Ramos (cell line): ENCODE data around the gene PLAU.
"Not testable (repeated sequence)": the region's sequence is repeated elsewhere in the genome, so short reads cannot be mapped to it uniquely, and the experiment has no call there.

Experiments
- in situ Hi-C: fragments of 300-500 bp; cut with MboI; formaldehyde crosslinking; loops from one replicate; pipeline ENCODE4 v1.14.3; 2022; ENCODE audit warnings: low sequenced_read_pairs; ENCODE audit not compliant: unreplicated experiment

The PLAU gene

DNA sequence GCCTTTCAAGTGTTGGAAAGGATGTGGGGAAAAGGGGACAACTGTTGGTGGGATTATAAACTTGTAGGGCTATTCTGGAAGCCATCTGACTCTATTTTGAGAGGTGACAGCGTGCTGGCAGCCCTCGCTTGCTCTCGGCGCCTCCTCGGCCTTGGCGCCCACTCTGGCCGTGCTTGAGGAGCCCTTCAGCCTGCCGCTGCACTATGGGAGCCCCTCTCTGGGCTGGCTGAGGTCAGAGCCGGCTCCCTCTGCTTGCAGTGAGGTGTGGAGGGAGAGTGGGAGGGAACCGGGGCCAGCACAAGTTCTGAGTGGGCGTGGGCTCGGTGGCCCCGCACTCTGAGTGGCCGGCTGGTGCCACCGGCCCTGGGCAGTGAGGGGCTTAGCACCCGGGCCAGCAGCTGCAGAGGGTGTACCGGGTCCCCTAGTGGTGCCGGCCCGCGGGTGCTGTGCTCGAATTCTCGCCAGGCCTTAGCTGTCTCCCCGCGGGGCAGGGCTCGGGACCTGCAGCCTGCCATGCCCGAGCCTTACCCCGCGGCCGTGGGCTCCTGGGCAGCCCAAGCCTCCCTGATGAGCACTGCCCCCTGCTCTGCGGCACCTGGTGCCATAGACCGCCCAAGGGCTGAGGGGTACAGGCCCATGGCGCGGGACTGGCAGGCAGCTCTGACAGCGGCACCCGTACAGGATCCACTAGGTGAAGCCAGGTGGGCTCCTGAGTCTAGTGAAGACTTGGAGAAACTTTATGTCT lies 33.6 kb downstream of the PLAU start:
- in situ Hi-C loops: no loop called here

GRCh38 chr10:73946253-73947145 lies 35.6 kb downstream of the PLAU start:
- in situ Hi-C loops: no loop called here

DNA sequence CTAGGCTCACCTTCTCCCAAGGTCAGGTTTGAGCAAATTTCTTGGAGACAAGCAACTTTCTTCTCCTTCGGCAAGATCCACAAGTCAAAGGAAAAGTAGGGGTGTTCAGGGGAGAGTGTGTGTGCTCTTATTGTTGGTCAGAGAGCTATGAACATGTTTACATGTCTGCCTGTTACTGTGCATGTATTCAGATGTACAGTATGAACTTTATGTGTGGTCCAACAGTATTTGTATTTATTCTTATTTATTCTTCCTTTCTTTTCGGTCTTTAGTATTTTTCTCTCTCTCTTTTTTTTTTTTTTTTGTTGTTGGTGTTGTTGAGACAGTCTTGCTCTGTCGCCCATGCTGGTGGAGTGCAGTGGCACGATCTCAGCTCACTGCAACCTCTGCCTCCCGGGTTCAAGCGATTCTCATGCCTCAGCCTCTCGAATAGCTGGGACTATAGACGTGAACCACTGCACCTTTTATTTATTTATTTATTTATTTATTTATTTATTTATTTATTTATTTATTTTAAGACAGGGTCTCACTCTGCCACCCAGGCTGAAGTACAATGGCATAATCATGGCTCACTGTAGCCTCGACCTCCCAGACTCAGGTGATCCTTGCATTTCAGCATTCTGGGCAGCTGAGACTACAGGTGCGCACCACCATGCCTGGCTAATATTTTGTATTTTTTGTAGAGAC lies 38.2 kb downstream of the PLAU start:
- in situ Hi-C loops: no loop called here

- in situ Hi-C loops: no loop called here
Measured at GRCh38 chr10:73950155-73950948, 39.4 kb downstream of the PLAU start.

DNA sequence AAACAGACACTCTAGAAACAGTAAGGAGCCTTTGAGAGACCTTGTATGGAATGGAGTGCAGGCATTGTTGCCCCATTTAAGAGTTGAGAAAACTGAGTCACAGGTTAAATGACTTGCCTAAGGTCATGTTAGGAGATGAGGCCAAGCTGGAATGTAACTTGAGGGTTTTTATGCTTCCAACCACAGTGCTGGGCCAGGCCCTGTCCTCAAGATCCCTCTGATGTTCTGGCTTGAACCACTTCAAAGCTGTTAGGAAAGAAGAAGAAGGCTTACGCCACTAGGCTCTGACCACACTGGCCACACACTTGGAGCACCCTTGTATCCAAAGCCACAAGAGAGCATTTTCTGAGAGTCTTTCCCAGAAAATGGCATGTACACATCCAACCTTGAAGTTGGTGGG lies 42.7 kb downstream of the PLAU start:
- in situ Hi-C loops: no loop called here

GRCh38 chr10:73954737-73955136 lies 43.8 kb downstream of the PLAU start:
- in situ Hi-C loops: no loop called here

DNA sequence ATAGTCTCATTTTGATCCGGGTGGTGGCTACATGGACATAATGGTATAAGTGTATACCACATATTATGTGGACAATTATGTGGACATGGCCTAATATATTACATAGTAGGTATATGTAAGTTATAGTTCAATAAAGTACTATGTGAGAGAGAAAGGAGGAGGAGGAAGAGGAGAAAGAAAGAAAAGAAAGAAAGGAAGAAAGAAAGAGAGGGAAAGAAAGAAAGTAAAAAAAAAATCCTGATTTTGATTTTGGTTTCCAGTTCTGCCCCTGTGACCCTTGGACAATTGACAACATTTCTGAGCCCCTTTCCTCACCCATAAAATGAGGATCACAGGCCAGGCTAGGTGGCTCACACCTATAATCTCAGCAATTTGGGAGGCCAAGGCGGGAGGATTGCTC lies 44.8 kb downstream of the PLAU start:
- in situ Hi-C loops: no loop called here

- in situ Hi-C loops: no loop called here
Measured at GRCh38 chr10:73956476-73957359, 45.8 kb downstream of the PLAU start.

- in situ Hi-C loops: no loop called here
Measured at GRCh38 chr10:73959484-73960243, 48.7 kb downstream of the PLAU start.

DNA sequence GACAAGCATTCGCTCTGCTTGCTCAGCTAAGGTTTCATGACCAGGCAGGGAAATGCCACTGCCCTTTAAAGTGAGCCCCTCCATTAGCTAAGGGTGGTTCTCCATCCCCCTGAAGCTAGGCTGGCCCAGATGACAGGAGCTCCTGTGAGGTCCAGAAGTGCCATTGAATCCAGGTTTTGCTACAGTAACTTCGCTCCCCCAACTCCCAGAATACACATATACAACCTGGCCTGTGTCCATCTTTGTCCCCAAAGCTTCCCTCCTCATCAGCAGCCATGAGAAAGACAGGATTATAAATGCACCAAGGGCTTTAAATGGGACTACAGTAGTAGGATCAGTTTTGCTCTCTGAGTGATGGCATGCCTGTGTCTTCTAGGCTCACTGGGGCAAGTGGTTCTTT lies 51.5 kb downstream of the PLAU start:
- in situ Hi-C loops: no loop called here

- in situ Hi-C loops: not testable (repeated sequence)
Measured at GRCh38 chr10:73963533-73963932, 52.6 kb downstream of the PLAU start.

DNA sequence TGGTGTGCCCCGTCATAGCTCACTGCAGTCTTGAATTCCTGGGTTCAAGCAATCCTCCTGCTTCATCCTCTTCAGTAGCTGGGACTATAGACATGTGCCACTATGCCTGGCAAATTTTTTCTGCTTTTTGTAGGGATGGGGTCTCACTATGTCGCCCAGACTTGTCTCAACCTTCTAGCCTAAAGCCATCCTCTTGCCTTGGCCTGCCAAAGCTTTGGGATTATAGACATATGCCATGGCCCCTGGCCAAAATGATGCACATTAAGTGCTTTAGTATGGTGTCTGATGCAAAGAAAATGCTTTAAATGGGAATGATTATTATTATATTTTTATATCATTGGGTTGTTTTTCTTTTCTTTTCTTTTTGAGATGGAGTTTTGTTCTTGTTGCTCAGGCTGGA lies 53.8 kb downstream of the PLAU start:
- in situ Hi-C loops: no loop called here

GRCh38 chr10:73965267-73965889 lies 54.4 kb downstream of the PLAU start:
- in situ Hi-C loops: not testable (repeated sequence)

DNA sequence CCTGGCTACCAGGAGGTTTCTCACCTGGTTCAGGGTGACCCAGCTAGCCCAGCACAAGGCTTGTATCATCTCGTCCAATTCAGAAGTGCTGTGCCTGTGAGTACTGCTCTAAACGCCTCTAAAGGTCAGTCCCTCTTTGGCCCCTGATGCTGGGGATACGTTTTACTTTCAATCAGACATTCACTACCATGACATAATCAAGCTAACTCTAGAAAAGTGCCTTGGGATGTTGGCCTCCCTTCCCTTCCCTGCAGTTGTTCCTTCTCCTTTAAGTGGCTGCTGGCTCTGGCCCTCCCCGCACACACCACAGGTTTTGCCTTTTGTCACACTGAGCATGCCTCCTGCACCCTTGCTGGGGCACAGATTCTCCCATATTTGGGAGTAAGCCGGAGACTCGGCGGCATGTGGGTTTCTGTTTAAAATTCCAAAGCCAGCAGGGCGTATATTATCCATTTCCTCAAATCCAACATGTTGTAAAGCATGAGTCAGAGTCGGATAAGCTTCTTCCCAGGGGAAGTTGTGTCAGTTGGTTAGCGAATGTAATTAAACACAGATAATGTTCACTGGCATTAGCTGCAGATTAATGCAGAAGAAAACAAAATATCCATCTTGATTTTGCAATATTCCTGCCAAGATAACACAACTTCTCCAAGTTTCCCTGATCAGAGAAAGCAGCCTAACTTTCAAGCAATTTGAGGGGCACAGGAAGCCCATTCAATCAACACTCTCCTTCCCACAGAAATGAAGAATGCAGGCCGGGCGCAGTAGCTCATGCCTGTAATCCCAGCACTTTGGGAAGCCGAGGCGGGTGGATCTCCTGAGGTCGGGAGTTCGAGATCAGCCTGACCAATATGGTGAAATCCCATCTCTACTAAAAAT lies 55.2 kb downstream of the PLAU start:
- in situ Hi-C loops: no loop called here

DNA sequence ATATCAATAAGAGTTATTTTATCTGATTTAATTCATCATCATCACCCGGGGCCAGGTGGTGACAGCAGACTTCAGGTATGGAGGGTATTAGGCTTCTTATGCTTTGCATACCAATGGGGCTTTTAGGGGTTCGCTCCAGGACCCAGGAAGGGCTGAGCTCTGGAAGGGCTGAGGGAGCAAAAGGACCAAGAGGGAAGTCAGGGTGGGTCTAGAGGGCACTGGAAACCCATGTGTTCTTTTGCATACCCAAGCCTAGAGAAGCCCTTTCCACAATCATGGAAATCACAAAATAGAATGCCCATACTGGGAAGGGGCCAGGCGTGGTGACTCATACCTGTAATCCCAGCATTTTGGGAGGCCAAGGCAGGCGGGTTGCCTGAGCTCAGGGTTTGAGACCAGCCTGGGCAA lies 56.1 kb downstream of the PLAU start:
- in situ Hi-C loops: no loop called here
